Liver (tissue), 9 donors: ENCODE data around the gene ID3. TPM values are rescaled to one million over a fixed set of nuclear protein-coding genes. Genes with fewer than 3 reads are reported as not detected.
A peak's percentile ranks its signal among the peaks of the same experiment; 100 is the strongest.

ENCODE experiments used
- DNase-seq: peaks from one replicate; pipeline ENCODE4 v3.0.0-alpha.2; 2017; ENCODE audit warnings: low spot score
- H3K27ac ChIP-seq, 2 donors: one replicate each; pipeline ENCODE4 v1.7.0; 2013; ENCODE audit warnings: inconsistent platforms in 2 of 2, low read length in 2 of 2, control low read depth in 1 of 2, low read depth in 1 of 2, mild to moderate bottlenecking in 1 of 2
- H3K27me3 ChIP-seq, 4 donors: one replicate each; pipeline versions ENCODE4 v1.6.1 to v1.7.0; 2013; ENCODE audit warnings: low read length in 3 of 4, inconsistent platforms in 1 of 4, mild to moderate bottlenecking in 1 of 4, moderate library complexity in 1 of 4; ENCODE audit not compliant: control insufficient read depth in 4 of 4, insufficient read depth in 4 of 4
- H3K36me3 ChIP-seq, 4 donors: one replicate each; pipeline versions ENCODE4 v1.6.1 to v1.7.0; 2013; ENCODE audit warnings: low read length in 3 of 4, mild to moderate bottlenecking in 3 of 4, low read depth in 1 of 4, moderate library complexity in 1 of 4; ENCODE audit not compliant: control insufficient read depth in 4 of 4, insufficient read depth in 3 of 4
- H3K4me1 ChIP-seq, 4 donors: one replicate each; pipeline versions ENCODE4 v1.6.1 to v1.7.0; 2013; ENCODE audit warnings: low read length in 3 of 4, mild to moderate bottlenecking in 3 of 4, moderate library complexity in 1 of 4; ENCODE audit not compliant: control insufficient read depth in 4 of 4, insufficient read depth in 4 of 4
- H3K4me3 ChIP-seq, 3 donors: one replicate each; pipeline versions ENCODE4 v1.6.1 to v1.7.0; 2013; ENCODE audit warnings: low read length in 3 of 3, control low read depth in 1 of 3, low read depth in 1 of 3, mild to moderate bottlenecking in 1 of 3
- H3K9ac ChIP-seq, 2 donors: one replicate each; pipeline ENCODE4 v1.7.0; 2013; ENCODE audit warnings: low read length in 2 of 2, mild to moderate bottlenecking in 2 of 2, moderate library complexity in 2 of 2, control low read depth in 1 of 2, low read depth in 1 of 2
- H3K9me3 ChIP-seq, 4 donors: one replicate each; pipeline versions ENCODE4 v1.6.1 to v1.7.0; 2013; ENCODE audit warnings: low read length in 3 of 4; ENCODE audit not compliant: control insufficient read depth in 4 of 4
- EGR1 ChIP-seq, 2 donors: IDR thresholded peaks; 2 replicates each; pipeline ENCODE4 v1.6.1; 2016 to 2018; ENCODE audit warnings: antibody characterized with exemption in 2 of 2, low read depth in 2 of 2
- FOXA1 ChIP-seq: IDR thresholded peaks from 2 replicates; pipeline ENCODE4 v1.6.1; 2016; ENCODE audit warnings: antibody characterized with exemption
- FOXA2 ChIP-seq: IDR thresholded peaks from 2 replicates; pipeline ENCODE4 v1.6.1; 2016; ENCODE audit warnings: antibody characterized with exemption
- GABPA ChIP-seq, 2 donors: IDR thresholded peaks in 1 of 2; conservative IDR thresholded peaks in 1 of 2; 2 replicates each; pipeline ENCODE4 v1.6.1; 2016; ENCODE audit warnings: antibody characterized with exemption in 2 of 2, mild to moderate bottlenecking in 1 of 2, moderate library complexity in 1 of 2
- HNF4A ChIP-seq, 2 donors: conservative IDR thresholded peaks; 2 replicates each; pipeline ENCODE4 v1.6.1; 2016; ENCODE audit warnings: antibody characterized with exemption in 2 of 2, mild to moderate bottlenecking in 2 of 2
- HNF4G ChIP-seq: IDR thresholded peaks from 2 replicates; pipeline ENCODE4 v1.6.1; 2016; ENCODE audit warnings: antibody characterized with exemption
- JUND ChIP-seq, 2 donors: IDR thresholded peaks; 2 replicates each; pipeline ENCODE4 v1.6.1; 2016; ENCODE audit warnings: antibody characterized with exemption in 2 of 2
- NR2F2 ChIP-seq: IDR thresholded peaks from 2 replicates; pipeline ENCODE4 v1.6.1; 2016; ENCODE audit warnings: antibody characterized with exemption
- RAD21 ChIP-seq, 2 donors: IDR thresholded peaks; 2 replicates each; pipeline ENCODE4 v1.6.1; 2016; ENCODE audit warnings: antibody characterized with exemption in 2 of 2, mild to moderate bottlenecking in 2 of 2
- RXRA ChIP-seq, 2 donors: IDR thresholded peaks; 2 replicates each; pipeline ENCODE4 v1.6.1; 2017 to 2018; ENCODE audit warnings: antibody characterized with exemption in 2 of 2, mild to moderate bottlenecking in 1 of 2
- SP1 ChIP-seq: IDR thresholded peaks from 2 replicates; pipeline ENCODE4 v1.6.1; 2018; ENCODE audit warnings: antibody characterized with exemption, mild to moderate bottlenecking
- TAF1 ChIP-seq: conservative IDR thresholded peaks from 2 replicates; pipeline ENCODE4 v1.6.1; 2016; ENCODE audit warnings: antibody characterized with exemption, mild to moderate bottlenecking
- YY1 ChIP-seq: IDR thresholded peaks from 2 replicates; pipeline ENCODE4 v1.6.1; 2016; ENCODE audit warnings: antibody characterized with exemption, mild to moderate bottlenecking
- WGBS: extraction: QIAGEN DNeasy Blood & Tissue Kit; methylation state at CpG from one replicate; pipeline ENCODE4 v1.1.7; 2013; 5-methylcytosine and 5-hydroxymethylcytosine counted together
- polyA plus RNA-seq, 2 donors: library from polyadenylated mRNA; stranded (reverse) in 1 of 2; unstranded in 1 of 2; fragments of 200-250 nt in 1 of 2; fragments of >200 nt in 1 of 2; fragmentation: Nextera tagmentation in 1 of 2; extraction: Ambion mirVana in 1 of 2; gene quantifications; one replicate each; pipeline versions ENCODE4 v1.2.1 to v1.2.3, GENCODE V29; 2013 to 2015
- total RNA-seq, 2 donors: library from RNA; depleted of rRNA; stranded (reverse); fragments of >200 nt; gene quantifications; one replicate each; pipeline ENCODE4 v1.2.3, GENCODE V29; 2014
- TF ChIP-seq, protein P1 (sequence below): IDR thresholded peaks from 2 replicates; pipeline ENCODE4 v1.6.1; 2016; ENCODE audit warnings: antibody characterized with exemption
- TF ChIP-seq, protein P2 (sequence below): IDR thresholded peaks from 2 replicates; pipeline ENCODE4 v1.6.1; 2016; ENCODE audit warnings: antibody characterized with exemption, mild to moderate bottlenecking
- TF ChIP-seq, protein P3 (sequence below): IDR thresholded peaks from 2 replicates; pipeline ENCODE4 v1.6.1; 2016; ENCODE audit warnings: antibody characterized with exemption
- TF ChIP-seq, protein P4 (sequence below): fragments of 150-350 bp; IDR thresholded peaks from 2 replicates; pipeline ENCODE4 v1.5.1; 2017; ENCODE audit warnings: improper control_type of control experiment, low read depth, low read length; ENCODE audit not compliant: missing input control
- TF ChIP-seq, protein P5 (sequence below): IDR thresholded peaks from 2 replicates; pipeline ENCODE4 v1.6.1; 2016; ENCODE audit warnings: antibody characterized with exemption
- donor health status: healthy.
- donor health status: healthy.
- donor health status: healthy.
- donor health status: healthy.
- donor health status: healthy.

ID3 gene
- total and polyA plus RNA-seq, 4 donors = 21.6 to 42.6 (median 37.9) TPM

DNA sequence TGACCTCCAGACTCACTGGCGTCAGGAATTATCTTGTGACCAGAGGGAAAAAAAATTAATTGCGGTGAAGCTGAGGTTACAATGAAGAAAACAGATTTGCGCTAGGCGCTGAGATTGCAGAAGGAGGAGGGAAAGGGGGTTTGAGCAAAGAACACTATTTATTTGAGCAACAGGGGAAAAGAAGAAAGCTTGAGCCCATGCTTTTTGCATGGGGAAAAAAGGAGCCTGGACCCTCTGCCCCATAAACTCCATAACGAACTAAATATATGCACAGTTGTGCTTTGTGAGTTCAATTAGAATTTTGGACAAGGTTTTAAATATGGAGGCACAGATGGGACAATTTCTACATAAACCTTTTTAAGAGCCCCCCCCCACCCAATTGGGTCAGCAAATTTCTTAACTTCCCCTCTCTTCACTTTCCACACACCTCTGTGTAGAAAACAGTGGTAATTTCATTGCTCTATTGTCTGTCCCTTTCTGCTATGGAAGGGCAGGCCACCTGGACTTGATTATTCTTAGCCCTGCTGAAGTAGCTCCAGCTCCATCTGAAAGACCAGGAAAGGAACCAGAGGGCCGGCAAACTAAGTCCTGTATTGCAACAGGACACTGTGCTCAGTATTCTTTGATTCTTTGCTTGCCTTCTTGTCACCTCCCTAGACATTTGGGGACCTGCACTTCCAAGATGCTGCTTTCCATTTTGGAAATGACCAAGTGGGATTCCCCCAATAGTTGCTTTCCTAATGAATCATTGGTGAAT is 862 bp upstream of the ID3 start:
- no peak for DNase-seq
- Histone ChIP-seq H3K27me3 (no peaks in the 10 kb centered on the region), H3K4me1 (peaks cover 2 to 28% (median 16%) of the 10 kb centered on the region in 4 donors), H3K4me3 (peak overlapping the region in 1 of 3 donors; percentile 67), H3K9ac (peak overlapping the region in 1 of 2 donors; percentile 74), H3K27ac (peak overlapping the region; percentile 81 to 84), H3K36me3 (no peaks in the 10 kb centered on the region), H3K9me3 (no peaks in the 10 kb centered on the region)
- 42% methylated on average over 6 of the region's 6 CpGs for WGBS
- TF ChIP-seq, protein P1, sequence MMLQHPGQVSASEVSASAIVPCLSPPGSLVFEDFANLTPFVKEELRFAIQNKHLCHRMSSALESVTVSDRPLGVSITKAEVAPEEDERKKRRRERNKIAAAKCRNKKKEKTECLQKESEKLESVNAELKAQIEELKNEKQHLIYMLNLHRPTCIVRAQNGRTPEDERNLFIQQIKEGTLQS = no peak
- TF ChIP-seq HNF4A (conservative IDR thresholded peaks at IDR 0.05) (no peak), JUND (IDR thresholded peaks at IDR 0.05) (no peak), TAF1 (no peak), FOXA1 (no peak), RXRA (IDR thresholded peaks at IDR 0.05) (no peak), FOXA2 (no peak), SP1 (no peak), EGR1 (IDR thresholded peaks at IDR 0.05; ENCODE audit: low read depth in 2 of 2) (no peak), YY1 (no peak), GABPA (IDR thresholded peaks at IDR 0.05 in 1 of 2, conservative IDR thresholded peaks at IDR 0.05 in 1 of 2) (no peak), HNF4G (no peak), NR2F2 (no peak), RAD21 (IDR thresholded peaks at IDR 0.05) (no peak)
- TF ChIP-seq, protein P2, sequence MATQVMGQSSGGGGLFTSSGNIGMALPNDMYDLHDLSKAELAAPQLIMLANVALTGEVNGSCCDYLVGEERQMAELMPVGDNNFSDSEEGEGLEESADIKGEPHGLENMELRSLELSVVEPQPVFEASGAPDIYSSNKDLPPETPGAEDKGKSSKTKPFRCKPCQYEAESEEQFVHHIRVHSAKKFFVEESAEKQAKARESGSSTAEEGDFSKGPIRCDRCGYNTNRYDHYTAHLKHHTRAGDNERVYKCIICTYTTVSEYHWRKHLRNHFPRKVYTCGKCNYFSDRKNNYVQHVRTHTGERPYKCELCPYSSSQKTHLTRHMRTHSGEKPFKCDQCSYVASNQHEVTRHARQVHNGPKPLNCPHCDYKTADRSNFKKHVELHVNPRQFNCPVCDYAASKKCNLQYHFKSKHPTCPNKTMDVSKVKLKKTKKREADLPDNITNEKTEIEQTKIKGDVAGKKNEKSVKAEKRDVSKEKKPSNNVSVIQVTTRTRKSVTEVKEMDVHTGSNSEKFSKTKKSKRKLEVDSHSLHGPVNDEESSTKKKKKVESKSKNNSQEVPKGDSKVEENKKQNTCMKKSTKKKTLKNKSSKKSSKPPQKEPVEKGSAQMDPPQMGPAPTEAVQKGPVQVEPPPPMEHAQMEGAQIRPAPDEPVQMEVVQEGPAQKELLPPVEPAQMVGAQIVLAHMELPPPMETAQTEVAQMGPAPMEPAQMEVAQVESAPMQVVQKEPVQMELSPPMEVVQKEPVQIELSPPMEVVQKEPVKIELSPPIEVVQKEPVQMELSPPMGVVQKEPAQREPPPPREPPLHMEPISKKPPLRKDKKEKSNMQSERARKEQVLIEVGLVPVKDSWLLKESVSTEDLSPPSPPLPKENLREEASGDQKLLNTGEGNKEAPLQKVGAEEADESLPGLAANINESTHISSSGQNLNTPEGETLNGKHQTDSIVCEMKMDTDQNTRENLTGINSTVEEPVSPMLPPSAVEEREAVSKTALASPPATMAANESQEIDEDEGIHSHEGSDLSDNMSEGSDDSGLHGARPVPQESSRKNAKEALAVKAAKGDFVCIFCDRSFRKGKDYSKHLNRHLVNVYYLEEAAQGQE = no peak
- TF ChIP-seq, protein P3, sequence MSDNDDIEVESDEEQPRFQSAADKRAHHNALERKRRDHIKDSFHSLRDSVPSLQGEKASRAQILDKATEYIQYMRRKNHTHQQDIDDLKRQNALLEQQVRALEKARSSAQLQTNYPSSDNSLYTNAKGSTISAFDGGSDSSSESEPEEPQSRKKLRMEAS = no peak
- TF ChIP-seq, protein P4, sequence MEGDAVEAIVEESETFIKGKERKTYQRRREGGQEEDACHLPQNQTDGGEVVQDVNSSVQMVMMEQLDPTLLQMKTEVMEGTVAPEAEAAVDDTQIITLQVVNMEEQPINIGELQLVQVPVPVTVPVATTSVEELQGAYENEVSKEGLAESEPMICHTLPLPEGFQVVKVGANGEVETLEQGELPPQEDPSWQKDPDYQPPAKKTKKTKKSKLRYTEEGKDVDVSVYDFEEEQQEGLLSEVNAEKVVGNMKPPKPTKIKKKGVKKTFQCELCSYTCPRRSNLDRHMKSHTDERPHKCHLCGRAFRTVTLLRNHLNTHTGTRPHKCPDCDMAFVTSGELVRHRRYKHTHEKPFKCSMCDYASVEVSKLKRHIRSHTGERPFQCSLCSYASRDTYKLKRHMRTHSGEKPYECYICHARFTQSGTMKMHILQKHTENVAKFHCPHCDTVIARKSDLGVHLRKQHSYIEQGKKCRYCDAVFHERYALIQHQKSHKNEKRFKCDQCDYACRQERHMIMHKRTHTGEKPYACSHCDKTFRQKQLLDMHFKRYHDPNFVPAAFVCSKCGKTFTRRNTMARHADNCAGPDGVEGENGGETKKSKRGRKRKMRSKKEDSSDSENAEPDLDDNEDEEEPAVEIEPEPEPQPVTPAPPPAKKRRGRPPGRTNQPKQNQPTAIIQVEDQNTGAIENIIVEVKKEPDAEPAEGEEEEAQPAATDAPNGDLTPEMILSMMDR = no peak
- TF ChIP-seq, protein P5, sequence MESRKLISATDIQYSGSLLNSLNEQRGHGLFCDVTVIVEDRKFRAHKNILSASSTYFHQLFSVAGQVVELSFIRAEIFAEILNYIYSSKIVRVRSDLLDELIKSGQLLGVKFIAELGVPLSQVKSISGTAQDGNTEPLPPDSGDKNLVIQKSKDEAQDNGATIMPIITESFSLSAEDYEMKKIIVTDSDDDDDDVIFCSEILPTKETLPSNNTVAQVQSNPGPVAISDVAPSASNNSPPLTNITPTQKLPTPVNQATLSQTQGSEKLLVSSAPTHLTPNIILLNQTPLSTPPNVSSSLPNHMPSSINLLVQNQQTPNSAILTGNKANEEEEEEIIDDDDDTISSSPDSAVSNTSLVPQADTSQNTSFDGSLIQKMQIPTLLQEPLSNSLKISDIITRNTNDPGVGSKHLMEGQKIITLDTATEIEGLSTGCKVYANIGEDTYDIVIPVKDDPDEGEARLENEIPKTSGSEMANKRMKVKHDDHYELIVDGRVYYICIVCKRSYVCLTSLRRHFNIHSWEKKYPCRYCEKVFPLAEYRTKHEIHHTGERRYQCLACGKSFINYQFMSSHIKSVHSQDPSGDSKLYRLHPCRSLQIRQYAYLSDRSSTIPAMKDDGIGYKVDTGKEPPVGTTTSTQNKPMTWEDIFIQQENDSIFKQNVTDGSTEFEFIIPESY = no peak
